OCI-LY3 (cell line): ENCODE measurements around the gene EMX1.

ENCODE experiments used
- H2AFZ ChIP-seq: fragments of 200-600, 300-600 bp; shearing (Covaris generic); 2 replicates; pipeline ENCODE4 v1.6.0; 2014; ENCODE audit warnings: antibody characterized with exemption, low read depth, low read length
- H3K27ac ChIP-seq: fragments of 200-600, 300-600 bp; sonication (generic); 2 replicates; pipeline ENCODE4 v1.5.1; 2014; ENCODE audit warnings: mild to moderate bottlenecking, low read length, moderate library complexity, mixed read lengths
- H3K27me3 ChIP-seq: fragments of 200-600, 300-600 bp; sonication (generic); 2 replicates; pipeline ENCODE4 v1.6.1; 2014; ENCODE audit warnings: low read depth, low read length, mixed read lengths
- H3K36me3 ChIP-seq: fragments of 200-600, 300-600 bp; sonication (generic); replicated peaks from 2 replicates; pipeline ENCODE3; 2014; ENCODE audit warnings: low read depth, low read length, mixed read lengths
- H3K4me1 ChIP-seq: fragments of 300-600, 200-600 bp; sonication (generic); 2 replicates; pipeline ENCODE4 v1.6.1; 2014; ENCODE audit warnings: low read length, mixed read lengths
- H3K4me2 ChIP-seq: fragments of 200-600, 300-600 bp; sonication (generic); 2 replicates; pipeline ENCODE4 v1.6.1; 2014; ENCODE audit warnings: low read length, mixed read lengths
- H3K4me3 ChIP-seq: fragments of 300-600, 200-600 bp; sonication (generic); 2 replicates; pipeline ENCODE4 v1.5.1; 2014; ENCODE audit warnings: antibody characterized with exemption, mild to moderate bottlenecking, low read length, moderate library complexity
- H3K79me2 ChIP-seq: fragments of 300-600, 200-600 bp; shearing (Covaris generic); 2 replicates; pipeline ENCODE4 v1.6.1; 2014; ENCODE audit warnings: mild to moderate bottlenecking, low read length, mixed read lengths
- H3K9ac ChIP-seq: fragments of 300-600, 200-600 bp; shearing (Covaris generic); 2 replicates; pipeline ENCODE4 v1.6.0; 2014; ENCODE audit warnings: mild to moderate bottlenecking, low read length, moderate library complexity
- H3K9me3 ChIP-seq: fragments of 200-600, 300-600 bp; shearing (Covaris generic); 2 replicates; pipeline ENCODE4 v1.6.1; 2014; ENCODE audit warnings: low read length, mixed read lengths; ENCODE audit not compliant: insufficient read depth
- H4K20me1 ChIP-seq: fragments of 200-600, 300-600 bp; sonication (generic); 2 replicates; pipeline ENCODE4 v1.6.1; 2016; ENCODE audit warnings: low read length, mixed read lengths; ENCODE audit not compliant: insufficient read depth
- CTCF ChIP-seq: fragments of 200-600, 300-600 bp; sonication (generic); IDR thresholded peaks from 2 replicates; pipeline ENCODE4 v1.5.1; 2014; ENCODE audit warnings: antibody characterized with exemption, low read length, low read depth
- EZH2phosphoT487 ChIP-seq: fragments of 200-600 bp; shearing (Covaris generic); IDR thresholded peaks from 2 replicates; pipeline ENCODE4 v1.6.1; 2018; ENCODE audit warnings: antibody characterized with exemption, mixed run types, low read depth

The EMX1 gene

GRCh38 chr2:72975017-72975416, 57.7 kb downstream of the EMX1 start:
- Histone ChIP-seq H3K27ac (no peak overlapping the region), H3K36me3 (no peaks in the 10 kb centered on the region), H3K4me3 (no peak overlapping the region), H3K79me2 (no peaks in the 10 kb centered on the region), H3K9me3 (no peaks in the 10 kb centered on the region), H3K4me2 (no peak overlapping the region), H3K27me3 (peaks cover 12% of the 10 kb centered on the region), H2AFZ (no peak overlapping the region), H4K20me1 (no peaks in the 10 kb centered on the region), H3K9ac (no peak overlapping the region), H3K4me1 (peaks cover 16% of the 10 kb centered on the region)
- TF ChIP-seq EZH2phosphoT487 (no peak), CTCF (no peak)

GRCh38 chr2:72979896-72980295, 62.6 kb downstream of the EMX1 start:
- TF ChIP-seq CTCF (no peak), EZH2phosphoT487 (no peak)
- Histone ChIP-seq H3K4me2 (peak overlapping the region; percentile 36), H3K27ac (no peak overlapping the region)

GRCh38 chr2:72980535-72981217, 63.4 kb downstream of the EMX1 start:
- peaks cover 13% of the 10 kb centered on the region for H3K4me1 ChIP-seq
- H3K9me3 ChIP-seq = no peaks in the 10 kb centered on the region
- H3K4me2 ChIP-seq = peak overlapping the region; percentile 36
- no peaks in the 10 kb centered on the region for H3K79me2 ChIP-seq
- H3K27me3 ChIP-seq = no peaks in the 10 kb centered on the region
- no peak overlapping the region for H2AFZ ChIP-seq
- no peak overlapping the region for H3K27ac ChIP-seq
- H3K36me3 ChIP-seq = no peaks in the 10 kb centered on the region
- H3K9ac ChIP-seq = no peak overlapping the region
- TF ChIP-seq CTCF (no peak), EZH2phosphoT487 (no peak)
- no peak overlapping the region for H3K4me3 ChIP-seq
- no peaks in the 10 kb centered on the region for H4K20me1 ChIP-seq

More at GRCh38 chr2:72979896-72980295, 62.6 kb downstream of the EMX1 start:
- no peaks in the 10 kb centered on the region for H3K79me2 ChIP-seq
- H3K4me1 ChIP-seq = peaks cover 13% of the 10 kb centered on the region
- H2AFZ ChIP-seq = no peak overlapping the region
- H4K20me1 ChIP-seq = no peaks in the 10 kb centered on the region
- peaks cover 4% of the 10 kb centered on the region; the same call in 1 of the 2 replicates for H3K27me3 ChIP-seq
- no peaks in the 10 kb centered on the region for H3K36me3 ChIP-seq
- no peak overlapping the region for H3K9ac ChIP-seq
- H3K9me3 ChIP-seq = no peaks in the 10 kb centered on the region
- no peak overlapping the region for H3K4me3 ChIP-seq

GRCh38 chr2:72981536-72981935, 64.2 kb downstream of the EMX1 start:
- peaks cover 13% of the 10 kb centered on the region for H3K4me1 ChIP-seq
- TF ChIP-seq EZH2phosphoT487 (no peak), CTCF (no peak)
- H3K27ac ChIP-seq = no peak overlapping the region
- H3K36me3 ChIP-seq = no peaks in the 10 kb centered on the region
- no peaks in the 10 kb centered on the region for H3K79me2 ChIP-seq
- no peak overlapping the region for H3K4me2 ChIP-seq
- H3K27me3 ChIP-seq = no peaks in the 10 kb centered on the region
- H3K9me3 ChIP-seq = no peaks in the 10 kb centered on the region
- H3K9ac ChIP-seq = no peak overlapping the region
- no peaks in the 10 kb centered on the region for H4K20me1 ChIP-seq
- no peak overlapping the region for H3K4me3 ChIP-seq
- H2AFZ ChIP-seq = no peak overlapping the region
